Smooth muscle cell (in vitro differentiated cells): Measurements from ENCODE around the gene DOK3. TPM values are rescaled to one million over a fixed set of nuclear protein-coding genes. Genes with fewer than 3 reads are reported as not detected.

Source experiments
- DNase-seq: peaks from one replicate; lab custom pipeline; 2025; ENCODE audit not compliant: unreplicated experiment; lab: John Stamatoyannopoulos, UW
- H2AFZ ChIP-seq: fragments of 200-600 bp; sonication (generic); 2 replicates; pipeline ENCODE4 v1.6.0; 2016; ENCODE audit warnings: antibody characterized with exemption, low read depth, mild to moderate bottlenecking
- H3F3A ChIP-seq: fragments of 200-600 bp; sonication (generic); 2 replicates; pipeline ENCODE4 v1.6.0; 2017; ENCODE audit warnings: antibody characterized with exemption, low read depth
- H3K27ac ChIP-seq: fragments of 200-600 bp; sonication (generic); 2 replicates; pipeline ENCODE4 v1.5.1; 2016; ENCODE audit warnings: low read depth, mild to moderate bottlenecking
- H3K27me3 ChIP-seq: fragments of 200-600 bp; sonication (generic); 2 replicates; pipeline ENCODE4 v1.6.1; 2016; ENCODE audit warnings: low read depth, mild to moderate bottlenecking
- H3K36me3 ChIP-seq: fragments of 200-600 bp; sonication (generic); 2 replicates; pipeline ENCODE4 v1.5.1; 2016; ENCODE audit warnings: low read depth
- H3K4me1 ChIP-seq: fragments of 200-600 bp; sonication (generic); 2 replicates; pipeline ENCODE4 v1.5.1; 2016; ENCODE audit warnings: low read depth
- H3K4me2 ChIP-seq: fragments of 200-600 bp; sonication (generic); 2 replicates; pipeline ENCODE4 v1.6.0; 2016; ENCODE audit warnings: mild to moderate bottlenecking
- H3K4me3 ChIP-seq: fragments of 200-600 bp; sonication (generic); 2 replicates; pipeline ENCODE4 v1.5.1; 2016; ENCODE audit warnings: mild to moderate bottlenecking
- H3K79me2 ChIP-seq: fragments of 200-600 bp; sonication (generic); 2 replicates; pipeline ENCODE4 v1.6.0; 2016; ENCODE audit warnings: low read depth, mild to moderate bottlenecking
- H3K9ac ChIP-seq: fragments of 200-600 bp; sonication (generic); 2 replicates; pipeline ENCODE4 v1.6.0; 2016; ENCODE audit warnings: low read depth
- H3K9me3 ChIP-seq: fragments of 200-600 bp; sonication (generic); replicated peaks from 2 replicates; pipeline ENCODE4 v1.5.1; 2016; ENCODE audit warnings: low read depth
- H4K20me1 ChIP-seq: fragments of 200-600 bp; sonication (generic); 2 replicates; pipeline ENCODE4 v1.6.0; 2016; ENCODE audit warnings: low read depth
- WGBS: methylation state at CpG from one replicate; pipeline ENCODE4 v1.1.7; 2016; ENCODE audit warnings: low lambda C conversion rate; 5-methylcytosine and 5-hydroxymethylcytosine counted together
- polyA plus RNA-seq: library from polyadenylated mRNA; unstranded; fragments of >200 nt; fragmentation: Nextera tagmentation; extraction: Ambion mirVana; gene quantifications from 2 replicates; pipeline ENCODE4 v1.2.1, GENCODE V29; 2016
- total RNA-seq: library from RNA; depleted of rRNA; stranded (reverse); fragments of >200 nt; gene quantifications from 2 replicates; pipeline ENCODE4 v1.2.3, GENCODE V29; 2014
- TF ChIP-seq, protein P1 (sequence below): fragments of 200-600 bp; sonication (generic); IDR thresholded peaks from 2 replicates; pipeline ENCODE4 v1.5.1; 2017; ENCODE audit warnings: borderline replicate concordance, mild to moderate bottlenecking, antibody characterized with exemption; ENCODE audit not compliant: insufficient read depth, poor library complexity, severe bottlenecking

The DOK3 gene
- total and polyA plus RNA-seq, 2 experiments from 2014 or later: 0.58 to 1.4 TPM

DNA sequence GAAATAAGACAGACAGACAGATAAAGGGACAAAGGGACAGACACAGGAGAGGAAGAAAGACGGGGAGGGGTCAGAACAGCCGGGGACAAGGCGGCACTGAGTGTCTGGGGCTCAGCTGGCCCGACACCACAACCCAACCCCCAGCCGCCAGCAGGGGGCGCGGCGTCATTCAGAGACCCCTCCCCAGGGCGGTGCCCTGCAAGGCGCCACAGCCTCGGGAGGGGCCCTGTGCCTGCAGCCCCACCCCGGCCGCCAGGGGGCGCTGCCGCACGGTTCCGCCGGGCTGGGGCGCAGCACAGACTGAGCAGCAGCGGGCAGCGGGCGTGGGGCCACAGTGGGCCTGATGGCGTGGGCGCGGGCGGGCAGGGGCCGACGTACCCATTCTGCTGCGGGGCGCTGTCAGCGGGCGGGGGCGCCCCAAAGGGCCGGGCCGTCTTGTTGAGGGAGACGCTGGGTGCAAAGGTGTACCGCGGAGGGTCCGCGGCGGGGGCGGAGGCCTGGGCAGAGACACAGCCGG, 18.1 kb downstream of the DOK3 start:
- Histone ChIP-seq H3K4me2 (no peak overlapping the region), H3K27me3 (no peaks in the 10 kb centered on the region), H3K4me3 (no peak overlapping the region), H3K9ac (no peak overlapping the region), H3K27ac (peak overlapping the region; percentile 38), H3F3A (peaks cover 40% of the 10 kb centered on the region), H2AFZ (no peak overlapping the region), H3K36me3 (no peaks in the 10 kb centered on the region), H3K79me2 (peaks cover 48% of the 10 kb centered on the region), H3K9me3 (no peaks in the 10 kb centered on the region), H4K20me1 (peaks cover 80% of the 10 kb centered on the region), H3K4me1 (peaks cover 34% of the 10 kb centered on the region)
- DNase-seq: peak; percentile 19
- 50% methylated on average over 41 of the region's 43 CpGs for WGBS
- TF ChIP-seq, protein P1, sequence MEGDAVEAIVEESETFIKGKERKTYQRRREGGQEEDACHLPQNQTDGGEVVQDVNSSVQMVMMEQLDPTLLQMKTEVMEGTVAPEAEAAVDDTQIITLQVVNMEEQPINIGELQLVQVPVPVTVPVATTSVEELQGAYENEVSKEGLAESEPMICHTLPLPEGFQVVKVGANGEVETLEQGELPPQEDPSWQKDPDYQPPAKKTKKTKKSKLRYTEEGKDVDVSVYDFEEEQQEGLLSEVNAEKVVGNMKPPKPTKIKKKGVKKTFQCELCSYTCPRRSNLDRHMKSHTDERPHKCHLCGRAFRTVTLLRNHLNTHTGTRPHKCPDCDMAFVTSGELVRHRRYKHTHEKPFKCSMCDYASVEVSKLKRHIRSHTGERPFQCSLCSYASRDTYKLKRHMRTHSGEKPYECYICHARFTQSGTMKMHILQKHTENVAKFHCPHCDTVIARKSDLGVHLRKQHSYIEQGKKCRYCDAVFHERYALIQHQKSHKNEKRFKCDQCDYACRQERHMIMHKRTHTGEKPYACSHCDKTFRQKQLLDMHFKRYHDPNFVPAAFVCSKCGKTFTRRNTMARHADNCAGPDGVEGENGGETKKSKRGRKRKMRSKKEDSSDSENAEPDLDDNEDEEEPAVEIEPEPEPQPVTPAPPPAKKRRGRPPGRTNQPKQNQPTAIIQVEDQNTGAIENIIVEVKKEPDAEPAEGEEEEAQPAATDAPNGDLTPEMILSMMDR: peak; percentile 99

DNA sequence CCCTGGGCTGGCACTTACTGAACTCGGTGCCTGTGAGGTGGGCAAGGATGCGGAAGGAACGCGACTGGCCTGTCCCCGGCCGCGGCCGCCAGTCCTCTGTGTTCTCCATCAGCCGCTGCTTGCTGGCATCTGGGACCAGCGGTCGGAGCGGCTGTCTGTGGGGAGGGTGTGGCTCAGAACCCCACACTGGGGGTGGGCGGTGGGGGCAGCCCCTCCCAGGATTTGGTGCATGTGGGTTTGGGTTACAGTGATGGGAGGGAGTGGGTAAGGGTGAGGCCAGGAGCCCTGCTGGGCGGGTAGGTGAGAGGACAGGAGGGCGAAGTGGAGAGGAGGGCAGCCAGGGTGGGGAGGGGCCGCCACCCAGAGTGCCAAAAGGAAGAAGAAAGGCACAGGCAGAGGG, 18.6 kb downstream of the DOK3 start:
- no peak for DNase-seq
- Histone ChIP-seq H3K4me1 (peaks cover 29% of the 10 kb centered on the region), H2AFZ (no peak overlapping the region), H3K27me3 (no peaks in the 10 kb centered on the region), H3F3A (peaks cover 40% of the 10 kb centered on the region), H4K20me1 (peaks cover 85% of the 10 kb centered on the region), H3K9me3 (no peaks in the 10 kb centered on the region), H3K27ac (peak overlapping the region; percentile 38), H3K9ac (no peak overlapping the region), H3K4me3 (no peak overlapping the region), H3K79me2 (peaks cover 44% of the 10 kb centered on the region), H3K4me2 (no peak overlapping the region), H3K36me3 (no peaks in the 10 kb centered on the region)
- TF ChIP-seq, protein P1: no peak
- 98% methylated on average over 8 of the region's 16 CpGs for WGBS

DNA sequence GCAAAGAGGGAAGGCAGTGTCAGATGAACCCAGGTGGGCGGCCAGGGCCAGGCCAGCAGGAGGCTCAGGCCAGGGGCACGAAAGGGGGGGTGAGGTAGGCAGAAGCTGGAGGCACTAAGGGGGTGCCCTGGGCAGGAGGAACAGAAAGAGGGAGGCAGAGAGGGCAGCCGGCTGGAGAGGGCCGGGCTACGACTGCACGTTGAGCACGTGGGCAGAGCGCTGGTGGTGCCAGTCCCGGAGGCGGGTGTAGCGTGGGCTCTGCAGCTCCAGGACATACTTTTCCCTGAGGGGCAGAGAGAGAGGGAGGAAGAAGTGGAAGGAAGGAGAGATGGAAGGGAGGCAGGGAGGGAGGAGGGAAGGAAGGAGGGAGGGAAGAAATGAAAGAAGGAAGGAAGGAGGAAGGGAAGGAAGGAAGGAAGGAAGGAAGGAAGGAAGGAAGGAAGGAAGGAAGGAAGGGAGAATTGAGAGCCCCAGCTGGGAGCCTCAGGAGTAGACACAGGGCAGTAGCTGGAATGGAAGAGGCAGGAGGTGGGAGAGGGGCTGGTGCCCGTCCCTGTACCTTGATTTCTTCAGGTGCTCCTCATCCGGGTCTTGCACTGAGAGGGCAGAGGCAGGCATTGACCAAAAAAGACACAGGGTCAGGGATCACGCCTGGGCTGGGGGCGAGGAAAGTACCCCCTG, 19.2 kb downstream of the DOK3 start:
- TF ChIP-seq, protein P1: no peak
- DNase-seq: no peak
- peaks cover 44% of the 10 kb centered on the region for H3K79me2 ChIP-seq
- H3K4me2 ChIP-seq: no peak overlapping the region
- H4K20me1 ChIP-seq: peaks cover 90% of the 10 kb centered on the region
- WGBS: 98% methylated on average over 15 of the region's 15 CpGs
- H3K9ac ChIP-seq: no peak overlapping the region
- H2AFZ ChIP-seq: no peak overlapping the region
- no peaks in the 10 kb centered on the region for H3K36me3 ChIP-seq
- peaks cover 25% of the 10 kb centered on the region for H3K4me1 ChIP-seq
- H3K27me3 ChIP-seq: no peaks in the 10 kb centered on the region
- H3K9me3 ChIP-seq: no peaks in the 10 kb centered on the region
- H3K4me3 ChIP-seq: no peak overlapping the region
- no peak overlapping the region for H3K27ac ChIP-seq
- peaks cover 38% of the 10 kb centered on the region for H3F3A ChIP-seq
